GM19193 (cell line): ENCODE measurements around the gene NCAM1.

Experiments used
- POLR2A ChIP-seq: IDR thresholded peaks from 4 replicates; pipeline ENCODE4 v1.6.1; 2011; ENCODE audit not compliant: insufficient read depth, insufficient read length; ENCODE audit errors: extremely low read depth

NCAM1 gene

GRCh38 chr11:113314389-113315301, 353.4 kb downstream of the NCAM1 start, which contains the start of gene TTC12:
Gene TTC12, plus strand, starts transcription at chr11:113314583. Its CDS starts 1,675 bp downstream, at chr11:113316258.
- peak; percentile 86 for TF ChIP-seq POLR2A

- no peak for TF ChIP-seq POLR2A
Observed at GRCh38 chr11:113315811-113316210, 354.6 kb downstream of the NCAM1 start.

GRCh38 chr11:113316256-113316655, 355.0 kb downstream of the NCAM1 start:
- TF ChIP-seq POLR2A = no peak

GRCh38 chr11:113317339-113317738, 356.1 kb downstream of the NCAM1 start:
- no peak for TF ChIP-seq POLR2A

GRCh38 chr11:113319085-113319484, 357.9 kb downstream of the NCAM1 start:
- no peak for TF ChIP-seq POLR2A

- TF ChIP-seq POLR2A = no peak
Observed at GRCh38 chr11:113322158-113322557, 360.9 kb downstream of the NCAM1 start.

GRCh38 chr11:113324250-113324649, 363.0 kb downstream of the NCAM1 start:
- no peak for TF ChIP-seq POLR2A
